Fibroblast of skin of right biceps (primary cell): Measurements from ENCODE around the gene SIGLEC8.
A peak's percentile ranks its signal among the peaks of the same experiment; 100 is the strongest.
"Not testable (repeated sequence)": the region's sequence is repeated elsewhere in the genome, so short reads cannot be mapped to it uniquely, and the experiment has no call there.

Experiments
- DNase-seq: peaks from one replicate; pipeline ENCODE4 v3.0.0-alpha.2; 2013

SIGLEC8 gene

GRCh38 chr19:51458051-51458645, at the start of gene SIGLEC8:
TSS of gene SIGLEC8 (minus strand) at chr19:51458454. CDS start at chr19:51458387, 67 bp downstream.
- no peak for DNase-seq

- no peak for DNase-seq
These were observed 49.4 kb upstream of the SIGLEC8 start for GRCh38 chr19:51507640-51508058.

DNA sequence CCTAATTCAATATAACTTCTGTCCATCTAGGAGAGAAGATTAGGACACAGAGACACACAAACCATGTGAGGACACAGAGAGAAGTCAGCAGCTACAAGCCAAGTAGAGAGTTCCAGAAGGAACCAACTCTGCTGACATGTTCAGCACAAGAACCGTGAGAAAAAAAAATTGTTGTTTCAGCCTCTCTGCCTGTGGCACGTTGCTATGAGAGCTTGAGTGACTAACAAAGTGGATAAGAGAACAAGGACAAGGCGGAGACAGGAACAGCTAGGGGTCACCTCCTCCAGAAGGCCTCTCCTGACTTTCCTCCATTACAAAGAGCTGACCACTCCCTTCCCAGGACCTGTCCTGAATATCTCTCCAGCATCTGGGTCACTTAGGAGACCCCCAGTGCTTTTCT, 48.9 kb upstream of the SIGLEC8 start:
- no peak for DNase-seq

DNA sequence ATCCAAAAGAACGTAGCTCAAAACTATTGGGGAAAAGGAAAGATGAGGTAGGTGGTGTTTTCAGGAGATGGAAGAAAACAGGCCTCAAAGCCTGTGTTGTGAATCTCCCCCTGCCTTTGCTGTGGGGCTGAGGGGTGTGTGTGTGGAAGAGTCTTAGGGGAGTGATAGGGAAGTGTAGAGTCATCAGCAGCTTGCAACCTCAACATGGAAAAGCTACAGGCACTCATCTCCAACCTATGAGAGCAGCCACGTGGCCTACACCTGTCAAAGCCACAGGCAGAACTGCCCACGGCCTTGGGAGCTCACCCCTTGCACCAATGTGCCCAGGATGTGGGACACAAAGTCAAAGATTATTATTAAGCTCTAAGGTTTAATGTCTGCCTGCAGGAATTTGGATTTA, 47.6 kb upstream of the SIGLEC8 start:
- no peak for DNase-seq

DNA sequence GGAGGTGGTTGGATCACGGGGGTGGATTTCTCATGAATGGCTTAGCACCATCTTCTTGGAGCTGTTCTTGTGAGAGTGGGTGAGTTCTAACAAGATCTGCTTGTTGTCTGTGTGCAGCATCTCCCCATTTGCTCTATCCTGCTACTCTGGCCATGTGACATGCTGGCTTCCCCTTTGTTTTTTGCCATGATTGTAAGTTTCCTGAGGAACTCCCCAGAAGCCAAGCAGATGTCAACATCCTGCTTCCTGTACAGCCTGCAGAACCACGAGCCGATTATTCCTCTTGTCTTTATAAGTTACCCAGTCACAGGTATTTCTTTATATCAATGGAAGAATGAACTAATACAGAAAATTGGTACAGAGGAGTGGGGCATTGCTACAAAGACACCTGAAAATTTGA, 45.6 kb upstream of the SIGLEC8 start:
- DNase-seq: no peak

- no peak for DNase-seq
These were observed 45.1 kb upstream of the SIGLEC8 start for GRCh38 chr19:51503286-51503817.

GRCh38 chr19:51501594-51502263, 43.5 kb upstream of the SIGLEC8 start, which contains the start of gene SIGLEC12:
TSS of gene SIGLEC12 (minus strand) at chr19:51501800. CDS start at chr19:51501733, 67 bp downstream.
- no peak for DNase-seq

DNA sequence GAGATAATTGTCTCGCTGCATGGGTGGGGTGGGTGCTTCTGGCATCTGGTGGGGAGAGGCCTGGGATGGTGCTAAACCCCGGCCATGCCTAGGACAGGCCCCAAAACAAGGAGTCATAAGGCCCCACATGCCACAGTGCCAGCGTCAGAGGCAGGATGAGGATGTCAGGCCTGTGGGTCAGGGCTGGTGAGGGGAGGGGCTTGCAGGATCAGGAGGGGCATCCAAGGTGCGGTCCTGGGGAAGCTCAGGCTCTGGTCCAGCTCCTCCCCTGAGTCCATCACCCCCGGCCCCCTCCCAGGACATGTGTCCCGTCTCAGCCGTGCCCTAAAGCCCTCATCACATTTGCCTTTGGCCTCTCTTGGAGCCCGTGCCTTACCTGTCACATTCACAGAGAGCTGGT, 42.7 kb upstream of the SIGLEC8 start:
- not testable (repeated sequence) for DNase-seq

- DNase-seq: no peak
These were observed 39.4 kb upstream of the SIGLEC8 start for GRCh38 chr19:51497666-51498065.

DNA sequence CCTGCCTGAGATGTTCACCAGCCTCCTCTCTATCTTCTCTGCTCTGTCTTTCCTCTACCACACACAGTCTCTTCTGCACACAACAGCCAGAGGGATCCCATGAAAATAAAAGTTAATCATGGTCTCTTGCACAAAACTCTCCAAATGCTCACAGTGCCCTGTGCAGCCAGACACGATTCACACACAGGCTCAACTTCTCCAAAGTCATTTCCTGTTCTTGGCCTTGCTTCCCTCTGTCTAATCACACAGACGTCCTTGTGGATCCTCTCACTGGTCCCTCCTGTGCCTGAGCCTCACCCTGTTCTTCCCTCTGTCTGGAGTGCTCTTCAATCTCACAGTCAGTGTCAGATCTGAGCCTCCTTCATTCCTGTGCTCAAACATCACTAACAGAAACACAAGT, 35.5 kb upstream of the SIGLEC8 start:
- no peak for DNase-seq

GRCh38 chr19:51491586-51491985, 33.3 kb upstream of the SIGLEC8 start:
- DNase-seq: no peak

- no peak for DNase-seq
These were observed 32.4 kb upstream of the SIGLEC8 start for GRCh38 chr19:51490676-51491075.

DNA sequence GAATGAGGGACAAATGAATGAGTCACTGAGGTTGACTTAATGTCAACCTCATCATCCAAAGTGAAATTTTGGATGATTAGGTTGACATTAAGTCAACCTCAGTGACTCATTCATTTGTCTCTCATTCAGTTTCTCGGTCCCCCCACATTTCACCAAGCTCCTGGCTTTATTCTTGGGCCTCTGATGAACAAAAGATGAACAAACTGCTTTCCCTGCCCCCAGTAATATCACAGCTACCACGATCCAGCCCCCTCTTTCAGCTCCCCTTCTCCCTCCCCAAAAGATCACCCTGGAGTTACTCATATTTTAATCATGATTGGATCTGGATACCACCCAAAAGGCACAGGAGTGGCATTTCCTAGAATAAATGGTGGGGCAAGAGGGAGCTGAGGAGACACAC, 30.9 kb upstream of the SIGLEC8 start:
- no peak for DNase-seq

DNA sequence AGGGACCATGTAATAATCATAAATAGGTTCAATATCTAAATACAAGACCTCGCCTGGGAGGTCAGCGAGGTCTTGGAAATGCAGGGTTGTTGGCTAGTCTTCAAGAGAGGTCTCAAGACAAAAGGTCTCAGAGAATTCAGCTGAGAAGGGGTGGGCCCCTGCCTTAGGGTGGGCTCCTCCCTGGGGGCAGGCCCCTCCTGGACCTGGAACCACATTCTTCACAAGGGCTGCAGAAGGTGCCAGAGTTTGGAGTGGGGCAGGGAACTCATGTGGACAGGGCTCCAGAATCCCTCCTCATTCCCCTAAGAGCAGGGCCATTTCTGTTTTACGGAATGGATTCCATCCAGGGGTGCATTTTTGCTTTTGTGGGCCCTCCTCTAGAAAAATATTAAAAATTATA, 30.2 kb upstream of the SIGLEC8 start:
- DNase-seq: no peak

GRCh38 chr19:51485960-51486660, 27.9 kb upstream of the SIGLEC8 start:
- DNase-seq: no peak

DNA sequence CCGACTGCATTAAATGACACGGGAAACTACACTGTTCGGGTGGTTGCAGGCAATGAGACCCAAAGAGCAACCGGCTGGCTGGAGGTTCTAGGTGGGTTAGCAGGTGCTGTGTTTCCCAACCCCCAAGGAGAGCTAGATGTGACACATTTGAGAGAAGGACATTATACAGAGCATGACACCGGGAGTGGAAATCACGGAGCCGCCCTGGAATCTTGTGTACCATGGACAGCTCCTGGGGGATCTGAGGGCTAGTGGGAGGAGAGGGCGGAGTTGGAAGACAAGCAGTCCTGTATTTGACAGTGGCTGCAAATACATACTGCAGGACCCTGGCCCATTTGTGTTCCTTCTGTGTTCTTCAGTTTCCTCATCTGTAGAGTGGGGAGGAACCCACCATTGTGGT, 22.3 kb upstream of the SIGLEC8 start:
- no peak for DNase-seq

DNA sequence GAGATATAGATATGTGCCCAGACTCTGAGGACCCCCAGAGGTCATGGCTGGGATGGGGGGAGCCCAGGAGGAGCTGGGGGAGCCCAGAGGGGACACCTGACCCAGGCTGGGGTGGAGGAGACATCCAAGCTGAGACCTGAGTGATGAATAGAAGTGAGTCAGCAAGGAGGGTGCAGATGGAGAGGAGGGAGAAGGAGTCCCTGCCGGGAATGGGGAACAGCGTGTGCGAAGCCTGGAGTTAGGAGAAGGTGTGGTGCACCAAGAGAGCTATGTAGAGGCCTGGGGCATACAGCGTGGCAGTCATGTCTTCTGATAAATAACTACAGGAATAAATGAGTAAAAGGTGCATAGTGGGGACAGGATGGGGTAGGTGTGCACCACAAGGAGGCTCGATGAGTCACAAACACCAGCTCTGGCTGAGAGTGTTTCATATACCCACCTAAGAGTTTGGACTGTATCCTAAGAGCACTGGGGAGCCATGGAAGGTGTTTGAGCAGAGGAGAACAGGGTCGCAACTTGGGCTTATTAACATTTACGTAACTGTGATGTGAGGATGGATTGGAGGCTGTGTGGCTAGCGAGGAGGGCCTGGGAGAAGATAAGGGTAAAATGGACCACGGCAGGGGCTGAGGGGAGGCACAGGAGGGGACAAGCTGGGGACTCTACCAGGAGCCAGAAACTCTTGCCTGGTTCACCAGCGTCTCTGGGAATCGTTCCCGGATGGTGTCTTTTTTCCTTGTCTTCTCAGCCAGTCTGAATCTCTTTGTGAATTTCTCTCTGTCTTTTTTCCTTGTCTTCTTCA, 21.5 kb upstream of the SIGLEC8 start:
- no peak for DNase-seq

- DNase-seq: no peak
These were observed 20.4 kb upstream of the SIGLEC8 start, which contains the start of gene CEACAM18 for GRCh38 chr19:51478381-51479234. TSS of gene CEACAM18 (plus strand) at chr19:51478539.

DNA sequence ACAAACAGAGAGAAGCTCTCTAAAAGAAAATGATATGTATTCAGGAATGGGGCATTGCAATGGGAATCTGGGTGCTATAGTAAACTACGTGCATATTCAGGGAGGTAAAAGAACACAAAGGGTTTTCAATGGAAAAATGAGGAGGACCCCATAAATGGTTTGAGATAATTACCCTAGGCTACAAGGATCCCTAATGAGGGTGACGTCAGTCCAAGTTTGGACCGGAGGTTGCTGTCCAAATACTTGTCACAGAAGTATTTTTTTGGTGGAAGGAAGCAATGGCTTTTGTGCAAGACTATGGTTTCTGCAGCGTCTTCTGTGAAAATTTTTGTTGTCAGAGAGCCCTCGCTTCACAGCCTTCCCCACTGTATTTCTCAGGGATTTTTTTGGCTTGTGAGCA, 19.1 kb upstream of the SIGLEC8 start:
- no peak for DNase-seq

GRCh38 chr19:51476164-51476563, 17.9 kb upstream of the SIGLEC8 start:
- no peak for DNase-seq

- DNase-seq: peak; percentile 48
These were observed 14.9 kb upstream of the SIGLEC8 start for GRCh38 chr19:51473009-51473707.
